ENCODE data around the gene ASPA. TPM values are rescaled to one million over a fixed set of nuclear protein-coding genes. Genes with fewer than 3 reads are reported as not detected.
"Not testable (repeated sequence)": the region's sequence is repeated elsewhere in the genome, so short reads cannot be mapped to it uniquely, and the experiment has no call there.

ASPA gene
- total and polyA plus RNA-seq, 12 donors, result 0.26 to 2.9 (median 1.5) TPM

DNA sequence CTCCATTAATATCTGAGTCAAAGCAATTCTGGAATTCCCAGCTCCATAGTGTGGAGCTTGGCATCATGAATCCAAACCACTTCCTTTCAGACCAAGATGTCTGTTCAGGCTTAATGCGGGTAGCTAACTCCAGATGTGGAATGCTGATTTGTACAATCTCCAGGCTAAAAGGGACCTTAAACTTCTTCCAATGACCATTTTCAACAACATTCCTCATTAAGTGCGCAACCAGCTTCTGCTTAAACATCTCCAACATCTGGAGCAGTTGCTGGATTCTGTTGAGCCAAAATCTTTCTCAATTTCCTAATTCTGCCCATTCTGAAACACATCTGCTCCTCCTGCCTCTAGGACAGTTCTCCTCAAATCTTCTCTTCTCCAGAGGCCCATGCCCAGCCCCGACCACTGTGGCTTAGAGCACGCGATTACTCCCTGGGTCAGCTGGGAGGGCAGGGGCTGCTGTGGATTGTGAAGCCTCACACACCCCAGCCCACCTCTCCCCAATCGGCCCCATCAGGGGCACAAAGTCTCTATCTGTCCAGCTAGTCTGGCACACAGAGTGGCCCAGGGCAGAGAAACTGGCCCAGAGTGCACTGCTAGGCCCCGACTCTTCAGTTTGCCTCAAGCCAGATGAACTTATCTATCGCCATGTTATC, 36.2 kb downstream of the ASPA start:
- ATAC-seq, result peak in 7 of 8 donors; percentile 7 to 47 (median 41)
- DNase-seq, result no peak
- Histone ChIP-seq H3K4me1 (peaks cover 14 to 33% (median 25%) of the 10 kb centered on the region in 9 donors), H3K27ac (peak overlapping the region; percentile 83 to 97 (median 92)), H3K4me3 (peak overlapping the region in 4 of 10 donors; percentile 6 to 18 (median 13)), H3K36me3 (no peaks in the 10 kb centered on the region), H3K27me3 (no peaks in the 10 kb centered on the region), H3K9me3 (no peaks in the 10 kb centered on the region)
- 49 to 51% methylated on average over 7 to 8 of the region's 8 CpGs for WGBS, 2 donors
- intact Hi-C loops (cut with DNase I), result no loop called here
- TF ChIP-seq, protein P1, sequence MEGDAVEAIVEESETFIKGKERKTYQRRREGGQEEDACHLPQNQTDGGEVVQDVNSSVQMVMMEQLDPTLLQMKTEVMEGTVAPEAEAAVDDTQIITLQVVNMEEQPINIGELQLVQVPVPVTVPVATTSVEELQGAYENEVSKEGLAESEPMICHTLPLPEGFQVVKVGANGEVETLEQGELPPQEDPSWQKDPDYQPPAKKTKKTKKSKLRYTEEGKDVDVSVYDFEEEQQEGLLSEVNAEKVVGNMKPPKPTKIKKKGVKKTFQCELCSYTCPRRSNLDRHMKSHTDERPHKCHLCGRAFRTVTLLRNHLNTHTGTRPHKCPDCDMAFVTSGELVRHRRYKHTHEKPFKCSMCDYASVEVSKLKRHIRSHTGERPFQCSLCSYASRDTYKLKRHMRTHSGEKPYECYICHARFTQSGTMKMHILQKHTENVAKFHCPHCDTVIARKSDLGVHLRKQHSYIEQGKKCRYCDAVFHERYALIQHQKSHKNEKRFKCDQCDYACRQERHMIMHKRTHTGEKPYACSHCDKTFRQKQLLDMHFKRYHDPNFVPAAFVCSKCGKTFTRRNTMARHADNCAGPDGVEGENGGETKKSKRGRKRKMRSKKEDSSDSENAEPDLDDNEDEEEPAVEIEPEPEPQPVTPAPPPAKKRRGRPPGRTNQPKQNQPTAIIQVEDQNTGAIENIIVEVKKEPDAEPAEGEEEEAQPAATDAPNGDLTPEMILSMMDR (IDR thresholded peaks at IDR 0.05), result no peak

DNA sequence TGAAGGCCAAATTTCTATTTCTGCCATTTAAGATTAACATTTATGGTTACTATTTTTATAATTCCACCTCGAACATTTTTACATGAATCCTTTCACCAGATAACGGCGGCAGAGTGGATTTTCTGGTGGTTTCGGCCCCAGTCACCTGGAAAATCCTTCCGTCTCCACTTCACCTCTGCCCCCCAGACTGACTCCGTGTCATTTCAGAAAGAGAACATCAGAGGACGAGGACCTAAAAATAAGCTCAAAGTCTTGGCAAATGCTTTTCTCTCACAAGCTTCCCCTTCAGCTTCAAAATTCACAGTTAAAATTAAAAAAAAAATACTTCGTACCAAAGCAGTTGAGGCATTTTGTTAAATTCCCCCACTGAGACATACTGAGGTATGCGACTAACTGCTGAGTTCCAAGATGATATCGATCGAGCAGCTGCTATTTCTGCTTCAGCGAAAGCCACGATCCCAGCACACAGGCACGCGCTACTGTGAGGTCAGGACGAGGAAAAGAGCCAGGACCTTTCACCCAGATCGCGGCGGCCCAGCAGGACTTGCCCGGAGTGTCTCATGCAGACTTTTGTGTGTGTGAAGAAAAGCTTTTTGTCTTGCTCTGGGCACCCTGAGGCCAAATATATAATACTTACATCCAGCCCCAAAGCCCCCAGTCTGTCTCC, 36.8 kb downstream of the ASPA start:
- H3K36me3 ChIP-seq, result no peaks in the 10 kb centered on the region
- H3K4me1 ChIP-seq, result peaks cover 14 to 33% (median 25%) of the 10 kb centered on the region in 9 donors
- H3K4me3 ChIP-seq, result peak overlapping the region in 4 of 10 donors; percentile 6 to 18 (median 13)
- H3K27ac ChIP-seq, result peak overlapping the region; percentile 83 to 97 (median 92)
- peak; percentile 93 to 98 (median 95) for ATAC-seq
- intact Hi-C loops (cut with DNase I), result no loop called here
- WGBS, 2 donors, result 23 to 26% methylated on average over 20 of the region's 20 CpGs
- H3K9me3 ChIP-seq, result no peaks in the 10 kb centered on the region
- DNase-seq, result peak; percentile 81 to 83
- H3K27me3 ChIP-seq, result no peaks in the 10 kb centered on the region
- TF ChIP-seq, protein P1 (IDR thresholded peaks at IDR 0.05), result no peak

DNA sequence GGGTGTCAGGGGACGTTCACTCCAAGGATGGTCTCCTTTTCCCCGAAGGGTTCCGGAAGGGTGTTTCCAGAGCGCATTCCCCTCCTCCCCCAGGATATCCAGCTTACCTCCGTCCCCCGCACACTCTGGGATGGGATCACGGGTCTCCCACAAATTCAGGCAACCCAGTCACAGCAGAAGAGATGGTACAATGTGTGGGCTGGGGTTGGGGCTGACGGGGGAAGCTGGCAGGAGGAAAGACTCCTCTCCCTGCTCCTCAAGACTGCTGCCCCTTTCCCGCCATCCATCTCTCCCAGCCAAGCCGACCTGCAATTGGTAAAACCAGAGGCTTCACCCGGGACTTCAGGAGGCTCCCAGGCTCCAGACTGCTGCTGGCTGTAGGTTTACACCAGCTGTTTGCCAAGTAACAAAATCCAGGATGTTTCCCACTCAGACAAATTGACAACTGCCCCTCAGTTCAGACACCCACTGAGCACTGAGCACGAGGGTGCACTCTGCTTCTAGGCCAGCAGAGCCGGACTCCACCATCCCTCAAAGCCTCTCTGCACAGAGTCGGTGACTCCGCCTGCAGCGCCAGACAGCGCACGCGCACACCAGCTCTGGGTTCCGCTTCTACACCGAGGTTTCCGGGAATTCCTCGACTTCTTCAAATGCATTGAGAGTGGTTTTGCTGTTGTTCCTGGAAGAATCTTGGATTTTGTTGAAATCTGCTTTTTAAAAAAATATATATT, 37.7 kb downstream of the ASPA start:
- H3K4me1 ChIP-seq, result peaks cover 14 to 33% (median 25%) of the 10 kb centered on the region in 9 donors
- TF ChIP-seq, protein P1 (IDR thresholded peaks at IDR 0.05), result no peak
- DNase-seq (no peak), ATAC-seq (peak in 7 of 8 donors; percentile 11 to 42 (median 23))
- WGBS, 2 donors, result 77 to 79% methylated on average over 23 of the region's 23 CpGs
- no peaks in the 10 kb centered on the region for H3K27me3 ChIP-seq
- intact Hi-C loops (cut with DNase I), result no loop called here
- H3K9me3 ChIP-seq, result no peaks in the 10 kb centered on the region
- no peak overlapping the region for H3K4me3 ChIP-seq
- peaks cover 0 to 5% (median 0%) of the 10 kb centered on the region in 9 donors for H3K36me3 ChIP-seq
- peak overlapping the region; percentile 83 to 97 (median 92) for H3K27ac ChIP-seq

DNA sequence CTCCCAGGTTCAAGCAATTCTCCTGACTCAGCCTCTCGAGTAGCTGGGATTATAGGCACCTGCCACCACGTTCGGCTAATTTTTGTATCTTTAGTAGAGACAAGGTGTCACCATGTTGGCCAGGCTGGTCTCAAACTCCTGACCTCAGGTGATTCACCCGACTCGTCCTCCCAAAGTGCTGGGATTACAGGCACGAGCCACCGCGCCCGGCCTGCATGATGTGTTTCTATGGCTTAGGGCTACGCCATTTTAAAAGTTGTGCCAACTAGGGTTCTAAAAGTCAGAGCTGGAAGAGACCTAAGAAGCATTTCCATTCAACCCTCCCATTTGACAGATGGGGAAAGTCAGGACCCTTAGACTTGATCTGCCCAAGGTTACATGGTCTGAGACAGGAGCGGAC, 38.4 kb downstream of the ASPA start:
- H3K9me3 ChIP-seq; DNase-seq; H3K4me3 ChIP-seq; intact Hi-C loops (cut with DNase I); H3K36me3 ChIP-seq; ATAC-seq; H3K27me3 ChIP-seq: not testable (repeated sequence)
- 92 to 95% methylated on average over 11 of the region's 11 CpGs for WGBS, 2 donors
- Histone ChIP-seq H3K27ac (peak overlapping the region in 8 of 10 donors; percentile 83 to 97 (median 92)), H3K4me1 (peaks cover 14 to 33% (median 25%) of the 10 kb centered on the region in 9 donors)
